Posterior vena cava (tissue), 2 donors: ENCODE measurements around the gene ARL14EP. TPM values are rescaled to one million over a fixed set of nuclear protein-coding genes. Genes with fewer than 3 reads are reported as not detected.

Experiments
- DNase-seq: peaks from one replicate; pipeline ENCODE4 v3.0.0-alpha.2; 2020; ENCODE audit warnings: low spot score
- intact Hi-C, 2 donors: fragments of 100-400 bp; cut with DNase I; formaldehyde crosslinking; loops; one replicate each; pipeline versions ENCODE4 v1.14.1 to v1.14.2; 2022 to 2023
- long read RNA-seq, 2 donors: library from polyadenylated mRNA; unstranded; transcript quantifications; one replicate each; pipeline ENCODE4 v2.0.0, GENCODE V29; 2020 to 2021
- total RNA-seq, 2 donors: library from RNA; stranded (reverse); fragmentation: NEBNext Ultra II Directional; extraction: Animal tissue kit (Norgen Biotek cat#: 25700); gene quantifications; one replicate each; pipeline ENCODE4 v1.2.1, GENCODE V29; 2021
- donor health status: DM: yes; HTN: yes; CAD: no.
- donor health status: DM: yes; HTN: yes; CAD: no.

Gene ARL14EP
- total RNA-seq: 10 to 100 TPM; 22.7 to 28.0 TPM
- long read RNA-seq, donor 1, partial matches to known transcripts: 0 of 4 reads
- long read RNA-seq, donor 1, other reads (novel, unspliced or antisense): 0 of 4 reads
- long read RNA-seq, donor 2, transcript ARL14EP-201 (4 exons, 2,430 nt): major isoform, 16 of 23 reads
- long read RNA-seq, donor 2, partial matches to known transcripts: 3 of 23 reads
- long read RNA-seq, donor 2, other reads (novel, unspliced or antisense): 3 of 23 reads

DNA sequence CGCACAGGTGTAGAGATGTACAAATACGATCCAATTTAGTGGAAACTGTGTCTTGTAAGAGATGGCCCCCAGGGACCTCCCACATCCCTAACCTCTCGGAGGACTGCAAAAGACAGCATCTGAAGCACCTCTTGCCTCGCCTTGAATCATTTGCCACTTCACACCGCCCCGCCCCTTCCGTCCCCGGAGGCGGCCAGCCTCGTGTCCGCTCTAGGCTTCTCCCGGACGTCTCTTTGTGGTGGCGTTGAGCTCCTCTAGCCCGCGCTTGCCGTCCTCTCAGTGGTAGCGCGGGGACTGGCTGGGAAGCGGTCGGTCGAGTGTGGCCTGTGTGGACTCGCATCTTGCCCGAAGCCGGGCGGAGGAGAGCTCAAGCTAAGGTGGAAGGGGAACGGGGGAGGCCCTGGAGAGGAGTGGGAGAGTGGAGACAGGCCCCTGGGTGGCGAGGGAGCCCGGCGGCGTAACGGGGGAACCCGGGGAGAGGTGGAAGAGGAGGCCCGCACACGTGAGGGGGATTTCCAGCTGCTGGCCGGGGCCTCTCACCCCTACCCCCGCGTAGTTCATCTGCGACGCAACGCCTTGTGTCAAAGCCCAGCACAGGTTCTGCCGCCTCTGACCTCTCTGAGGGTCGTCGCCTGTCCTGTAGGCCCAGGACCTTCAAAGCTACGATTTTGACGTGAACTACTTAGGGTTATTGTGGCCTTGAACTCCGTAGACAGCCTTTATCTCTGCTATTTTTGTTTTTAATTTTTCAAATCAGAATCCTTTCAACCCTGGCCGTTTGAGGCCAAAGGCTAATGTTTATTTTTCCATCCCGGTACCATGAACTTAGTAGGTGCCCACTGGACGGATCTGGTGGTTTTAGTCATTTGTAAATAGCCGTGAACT lies at the start of gene ARL14EP:
ARL14EP (plus strand) TSS at position 279 of the 885 bp plus-strand sequence. CDS start 7,845 bp downstream, outside the sequence.
- intact Hi-C loops: no loop called here
- peak; percentile 97 for DNase-seq

- no peak for DNase-seq
- intact Hi-C loops: no loop called here
Measured at GRCh38 chr11:30277176-30277575, 45.7 kb upstream of the ARL14EP start.

- intact Hi-C loops: loop anchor here in 1 of 2 donors (5.0 kb wide), 1 partner anchor 597 kb away; no protein-coding TSS in a partner anchor
- DNase-seq: no peak
Measured at GRCh38 chr11:30279796-30280195, 43.1 kb upstream of the ARL14EP start.

DNA sequence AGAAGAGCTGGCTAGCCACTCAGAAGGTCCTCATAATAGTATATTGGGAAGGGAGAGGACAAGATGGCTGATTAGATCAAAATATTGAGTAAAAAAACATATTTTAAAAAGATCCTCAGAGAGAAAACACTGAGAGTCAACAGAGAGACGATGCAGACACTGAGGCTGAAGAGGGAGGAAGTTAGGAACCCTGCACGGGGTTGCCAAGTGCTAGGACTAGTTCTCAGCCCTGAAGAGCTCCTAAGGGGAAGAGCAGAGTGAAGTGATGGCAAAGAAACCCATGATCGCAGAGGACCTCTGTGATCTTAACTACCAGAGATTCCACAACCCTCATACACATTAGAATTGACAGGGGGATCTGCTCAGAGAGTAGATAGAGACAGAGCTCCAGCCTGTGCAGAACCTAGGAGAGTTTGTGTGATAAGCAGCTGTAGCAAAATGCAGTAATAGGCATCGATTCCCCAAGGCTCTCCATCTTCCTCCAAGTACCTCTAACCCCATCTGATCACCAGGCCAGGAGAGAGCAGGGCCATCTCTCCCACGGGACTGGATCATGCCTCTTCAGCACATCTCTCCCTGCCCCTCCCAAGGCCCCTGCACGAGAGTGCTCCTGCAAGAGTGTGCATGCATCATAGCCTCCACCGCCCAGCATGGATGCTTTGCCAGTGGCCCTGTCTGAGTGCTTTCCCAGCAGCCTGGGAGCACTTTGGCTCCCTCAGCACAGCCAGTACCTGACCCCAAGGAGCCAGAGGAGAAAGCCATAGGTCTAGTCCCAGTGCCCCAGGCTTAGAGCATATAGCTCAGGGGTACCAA lies 41.2 kb upstream of the ARL14EP start:
- intact Hi-C loops: loop anchor here in 1 of 2 donors (5.0 kb wide), 1 partner anchor 599 kb away; no protein-coding TSS in a partner anchor
- DNase-seq: no peak

DNA sequence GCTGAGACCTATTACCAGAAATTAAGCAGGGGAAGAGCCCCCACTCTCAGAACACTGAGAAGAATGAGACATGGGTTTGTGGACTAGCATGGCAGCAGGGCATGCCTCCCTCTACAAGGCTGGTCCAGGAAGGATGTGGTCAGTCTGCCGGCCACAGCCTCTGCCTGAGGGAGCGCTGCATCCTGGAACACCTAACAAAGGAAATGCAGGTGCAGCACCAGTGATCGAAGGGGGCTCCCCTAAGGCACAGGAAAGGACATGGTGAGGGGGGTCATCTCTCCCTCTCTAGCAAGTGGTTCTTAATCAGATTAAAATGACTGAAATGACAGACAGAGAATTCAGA lies 40.6 kb upstream of the ARL14EP start:
- intact Hi-C loops: loop anchor here in 1 of 2 donors (5.0 kb wide), 1 partner anchor 600 kb away; no protein-coding TSS in a partner anchor
- peak; percentile 78 for DNase-seq

GRCh38 chr11:30284836-30285235 lies 38.1 kb upstream of the ARL14EP start:
- DNase-seq: no peak
- intact Hi-C loops: loop anchor here in 1 of 2 donors (5.0 kb wide), 1 partner anchor 603 kb away; no protein-coding TSS in a partner anchor

GRCh38 chr11:30285416-30286121 lies 37.3 kb upstream of the ARL14EP start:
- intact Hi-C loops: no loop called here
- no peak for DNase-seq

- no peak for DNase-seq
- intact Hi-C loops: no loop called here
Measured at GRCh38 chr11:30291331-30291730, 31.6 kb upstream of the ARL14EP start.

DNA sequence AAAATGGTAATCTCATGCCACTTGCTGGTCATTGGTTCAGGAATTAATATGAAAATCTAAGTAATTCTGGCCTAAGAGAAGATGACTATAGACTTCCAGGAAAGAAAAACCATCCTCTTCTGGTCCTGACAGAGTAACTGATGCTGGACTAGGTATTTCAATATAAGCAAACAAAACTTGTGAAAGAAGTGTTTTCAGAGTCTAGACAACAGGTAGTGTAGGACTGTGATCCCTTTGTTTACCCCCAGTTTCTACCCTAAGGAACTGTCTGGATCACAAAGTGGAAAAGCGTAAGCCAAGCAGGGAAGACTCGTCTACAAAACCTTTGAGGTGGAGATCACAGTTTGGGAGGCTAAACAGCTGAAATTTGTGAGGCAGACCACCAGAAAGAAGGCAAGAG lies 30.4 kb upstream of the ARL14EP start:
- DNase-seq: no peak
- intact Hi-C loops: no loop called here

GRCh38 chr11:30295178-30295885 lies 27.6 kb upstream of the ARL14EP start:
- no peak for DNase-seq
- intact Hi-C loops: no loop called here

- intact Hi-C loops: no loop called here
Measured at GRCh38 chr11:30304620-30305019, 18.3 kb upstream of the ARL14EP start.

GRCh38 chr11:30310623-30311022 lies 12.3 kb upstream of the ARL14EP start:
- intact Hi-C loops: no loop called here

More at GRCh38 chr11:30304620-30305019, 18.3 kb upstream of the ARL14EP start:
- no peak for DNase-seq

GRCh38 chr11:30311189-30311588 lies 11.7 kb upstream of the ARL14EP start:
- intact Hi-C loops: no loop called here
- DNase-seq: no peak

More at GRCh38 chr11:30310623-30311022, 12.3 kb upstream of the ARL14EP start:
- no peak for DNase-seq

DNA sequence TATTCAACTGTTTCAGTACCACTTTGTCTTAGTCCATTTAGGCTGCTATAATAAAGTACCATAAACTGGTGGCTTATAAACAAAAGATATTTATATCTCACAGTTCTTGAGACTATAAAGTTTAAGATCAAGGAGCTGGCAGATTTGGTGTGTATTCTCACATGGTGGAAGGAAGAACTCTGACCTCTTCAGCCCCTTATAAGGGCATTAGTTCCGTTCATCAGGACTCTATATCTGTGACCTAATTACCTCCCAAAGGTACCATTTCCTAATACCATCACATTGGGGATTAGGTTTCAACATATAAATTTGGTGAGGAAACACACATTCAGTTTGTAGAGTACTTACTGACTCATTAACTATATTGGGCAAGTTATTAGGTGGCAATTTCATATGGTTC lies 10.7 kb upstream of the ARL14EP start:
- no peak for DNase-seq
- intact Hi-C loops: no loop called here

DNA sequence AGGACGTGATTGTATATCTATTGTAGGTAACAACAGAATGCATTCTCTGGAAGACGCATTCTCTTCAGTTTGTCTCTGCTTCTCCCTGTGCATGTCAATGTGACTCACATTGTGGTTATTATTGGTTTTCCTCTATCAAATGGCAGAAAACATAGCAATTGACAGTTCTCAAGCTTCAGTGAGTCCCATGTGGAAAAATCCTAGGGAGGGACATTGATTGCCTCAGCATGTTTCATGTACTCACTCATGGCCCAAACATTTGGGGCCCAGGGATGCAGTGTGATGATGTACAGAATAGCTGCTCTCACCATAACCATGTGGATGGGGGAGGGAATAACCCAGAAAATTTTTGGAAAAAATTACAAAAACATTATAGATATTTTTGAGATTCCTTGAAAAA lies 9.3 kb upstream of the ARL14EP start:
- intact Hi-C loops: no loop called here
- no peak for DNase-seq

DNA sequence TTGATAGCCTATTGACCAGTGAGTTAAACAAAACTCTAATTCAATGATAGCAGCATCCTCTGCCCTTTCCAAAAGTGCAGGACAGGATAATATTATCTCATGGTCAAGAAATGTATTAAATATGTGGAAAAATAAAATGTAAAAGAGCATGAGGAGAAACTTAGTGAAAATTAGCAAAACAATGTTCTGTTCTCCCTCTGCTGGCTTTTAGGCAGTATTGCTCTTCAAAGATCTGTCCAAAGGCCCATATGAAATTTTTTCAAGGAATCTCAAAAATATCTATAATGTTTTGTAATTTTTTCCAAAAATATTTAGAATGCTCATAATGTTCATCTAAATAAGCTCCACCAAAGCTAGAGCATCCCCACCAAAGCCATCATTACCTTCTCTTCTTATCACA lies 8.3 kb upstream of the ARL14EP start:
- DNase-seq: no peak
- intact Hi-C loops: no loop called here

DNA sequence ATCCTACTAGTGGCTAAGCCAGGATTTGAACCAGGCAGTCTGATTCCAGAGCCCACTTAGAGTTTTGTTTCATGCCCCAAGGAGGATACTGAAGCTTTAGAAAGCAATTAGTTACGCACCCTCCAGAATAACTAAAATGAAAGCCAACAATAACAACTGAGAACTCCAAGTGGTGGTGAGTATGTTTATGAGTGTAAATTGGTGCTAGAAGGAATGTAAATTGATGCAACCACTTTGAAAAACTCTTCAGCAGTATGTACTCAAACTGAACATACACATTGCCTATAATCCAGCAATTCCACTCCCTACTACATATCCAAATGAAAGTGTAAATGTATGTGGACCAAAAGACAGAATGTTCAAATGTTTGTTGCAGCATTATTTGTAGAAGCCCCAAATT lies 6.7 kb upstream of the ARL14EP start:
- intact Hi-C loops: no loop called here
- no peak for DNase-seq

- no peak for DNase-seq
- intact Hi-C loops: no loop called here
Measured at GRCh38 chr11:30317030-30317429, 5.9 kb upstream of the ARL14EP start.
